GM12878 (cell line): ENCODE data around the gene RNF130. TPM values are rescaled to one million over a fixed set of nuclear protein-coding genes. Genes with fewer than 3 reads are reported as not detected.

ENCODE experiments used
- ATAC-seq: fragments of 200-7000 bp; cut with Tn5 transposase; 3 replicates; pipeline ENCODE4 v1.9.1; 2020; ENCODE audit warnings: mild to moderate bottlenecking, moderate library complexity
- BruUV-seq: library from RNA; stranded (reverse); fragments of 400-500 nt; replicated peaks from 2 replicates; lab custom pipeline; 2021; lab: Mats Ljungman, UMichigan
- CTCF ChIA-PET: fragments of 300-600 bp; sonication (Branson Sonifier 250); formaldehyde crosslinking; extraction: SDS; loops from one replicate; lab custom pipeline; 2021; ENCODE audit warnings: inconsistent platforms; lab: Yijun Ruan, JAX
- POLR2A ChIA-PET: fragments of 350-600 bp; formaldehyde crosslinking; extraction: SDS; loops from one replicate; lab custom pipeline; 2021; ENCODE audit warnings: inconsistent platforms; lab: Charles Lee
- RAD21 ChIA-PET: fragments of 300-600 bp; sonication (Branson Sonifier 250); formaldehyde crosslinking; loops from one replicate; lab custom pipeline; 2023; ENCODE audit warnings: antibody characterized with exemption; ENCODE audit not compliant: unreplicated experiment; lab: Charles Lee
- SMC1A ChIA-PET: fragments of 300-600 bp; sonication (Branson Sonifier 250); formaldehyde crosslinking; loops from one replicate; lab custom pipeline; 2023; ENCODE audit not compliant: unreplicated experiment, uncharacterized antibody; lab: Charles Lee
- DNase-seq: peaks from one replicate; pipeline ENCODE4 v3.0.0-alpha.2; 2011; ENCODE audit warnings: low read depth, low spot score
- FAIRE-seq: peaks from 3 replicates; lab custom pipeline; 2011; peaks lifted over from hg19 to GRCh38; lab: Jason Lieb, UNC
- H2AFZ ChIP-seq: 2 replicates; pipeline ENCODE4 v1.6.0; 2011; ENCODE audit warnings: low read depth, low read length, control low read depth; ENCODE audit not compliant: control insufficient read depth
- H3K27ac ChIP-seq: 2 replicates; pipeline ENCODE4 v1.5.1; 2011; ENCODE audit warnings: control low read depth; ENCODE audit not compliant: control insufficient read depth, insufficient read depth
- H3K27me3 ChIP-seq, 2 experiments: replicated peaks in 1 of 2; 2 replicates each; pipeline versions ENCODE4 v1.6.0 to v1.6.1; 2011; ENCODE audit warnings: low read length in 1 of 2; ENCODE audit not compliant: control insufficient read depth in 2 of 2, insufficient read depth in 2 of 2
- H3K36me3 ChIP-seq, 2 experiments: 2 replicates each; pipeline ENCODE4 v1.5.1; 2011; ENCODE audit warnings: low read length in 1 of 2; ENCODE audit not compliant: control insufficient read depth in 2 of 2, insufficient read depth in 2 of 2
- H3K4me1 ChIP-seq: 2 replicates; pipeline ENCODE4 v1.6.1; 2011; ENCODE audit warnings: mild to moderate bottlenecking, low read length, moderate library complexity, mixed read lengths; ENCODE audit not compliant: control insufficient read depth, insufficient read depth
- H3K4me2 ChIP-seq: 2 replicates; pipeline ENCODE4 v1.6.0; 2011; ENCODE audit warnings: control low read depth; ENCODE audit not compliant: control insufficient read depth, insufficient read depth
- H3K4me3 ChIP-seq: fragments of 200-600 bp; sonication (generic); 2 replicates; pipeline ENCODE4 v1.5.1; 2016
- H3K79me2 ChIP-seq: 2 replicates; pipeline ENCODE4 v1.6.0; 2011; ENCODE audit warnings: low read length; ENCODE audit not compliant: control insufficient read depth, insufficient read depth
- H3K9ac ChIP-seq: 2 replicates; pipeline ENCODE4 v1.8.0; 2011; ENCODE audit warnings: low read length, control low read depth, mixed read lengths; ENCODE audit not compliant: control insufficient read depth, insufficient read depth
- H3K9me3 ChIP-seq: replicated peaks from 3 replicates; pipeline ENCODE4 v1.5.1; 2011; ENCODE audit warnings: mild to moderate bottlenecking, low read length; ENCODE audit not compliant: control insufficient read depth, insufficient read depth
- H4K20me1 ChIP-seq: 2 replicates; pipeline ENCODE4 v1.6.0; 2011; ENCODE audit not compliant: control insufficient read depth, insufficient read depth
- CHD1 ChIP-seq: IDR thresholded peaks from 2 replicates; pipeline ENCODE4 v1.6.1; 2012; ENCODE audit warnings: low read depth, low read length, improper control_type of control experiment
- GABPA ChIP-seq: IDR thresholded peaks from 2 replicates; pipeline ENCODE4 v1.6.1; 2014; ENCODE audit warnings: antibody characterized with exemption, low read depth, mild to moderate bottlenecking, inconsistent platforms
- LARP7 ChIP-seq: fragments of 450-650 bp; IDR thresholded peaks from 2 replicates; pipeline ENCODE4 v1.6.1; 2017; ENCODE audit warnings: mild to moderate bottlenecking
- MEF2B ChIP-seq: fragments of 450-650 bp; IDR thresholded peaks from 2 replicates; pipeline ENCODE4 v1.6.1; 2018; ENCODE audit warnings: mild to moderate bottlenecking, moderate library complexity; ENCODE audit not compliant: partially characterized antibody, poor library complexity, severe bottlenecking
- MLLT1 ChIP-seq: fragments of 450-650 bp; IDR thresholded peaks from 2 replicates; pipeline ENCODE4 v1.6.1; 2016; ENCODE audit warnings: mild to moderate bottlenecking
- MYC ChIP-seq: IDR thresholded peaks from 2 replicates; pipeline ENCODE4 v1.6.1; 2011; ENCODE audit warnings: mild to moderate bottlenecking, low read length, moderate library complexity, inconsistent platforms; ENCODE audit not compliant: insufficient read depth, insufficient replicate concordance, insufficient read length, severe bottlenecking
- NFIC ChIP-seq: IDR thresholded peaks from 2 replicates; pipeline ENCODE4 v1.6.1; 2012; ENCODE audit warnings: low read depth, mild to moderate bottlenecking, inconsistent platforms, low read length, moderate library complexity
- NFYA ChIP-seq: IDR thresholded peaks from 2 replicates; pipeline ENCODE4 v1.6.1; 2011; ENCODE audit warnings: low read depth, mild to moderate bottlenecking, low read length, improper control_type of control experiment, borderline replicate concordance
- SMAD5 ChIP-seq: IDR thresholded peaks from 2 replicates; pipeline ENCODE4 v1.6.1; 2016; ENCODE audit warnings: antibody characterized with exemption, low read depth
- SP1 ChIP-seq: IDR thresholded peaks from one replicate; pipeline ENCODE4 v1.6.1; 2011; ENCODE audit warnings: low read depth, low read length
- SRF ChIP-seq, 2 experiments: IDR thresholded peaks; 2 replicates each; pipeline ENCODE4 v1.6.1; 2011; ENCODE audit warnings: low read depth in 2 of 2, low read length in 2 of 2, mild to moderate bottlenecking in 1 of 2, moderate library complexity in 1 of 2
- STAT1 ChIP-seq: fragments of 450-650 bp; conservative IDR thresholded peaks from 2 replicates; pipeline ENCODE4 v1.6.1; 2014; ENCODE audit warnings: antibody characterized with exemption, mild to moderate bottlenecking
- STAT3 ChIP-seq: IDR thresholded peaks from 2 replicates; pipeline ENCODE4 v1.6.1; 2011; ENCODE audit warnings: low read depth, low read length, improper control_type of control experiment
- SUPT20H ChIP-seq: IDR thresholded peaks from 2 replicates; pipeline ENCODE4 v1.6.1; 2011; ENCODE audit warnings: low read depth, mild to moderate bottlenecking, low read length, moderate library complexity, borderline replicate concordance; ENCODE audit not compliant: control insufficient read depth
- TAF1 ChIP-seq: IDR thresholded peaks from 2 replicates; pipeline ENCODE4 v1.6.1; 2011; ENCODE audit warnings: mild to moderate bottlenecking, low read depth, low read length, borderline replicate concordance
- TCF7 ChIP-seq: IDR thresholded peaks from 2 replicates; pipeline ENCODE4 v1.6.1; 2014; ENCODE audit warnings: antibody characterized with exemption, borderline replicate concordance
- ZNF687 ChIP-seq: fragments of 450-650 bp; IDR thresholded peaks from 2 replicates; pipeline ENCODE4 v1.6.1; 2017; ENCODE audit warnings: mild to moderate bottlenecking, moderate library complexity
- ZSCAN29 ChIP-seq: fragments of 450-650 bp; IDR thresholded peaks from 2 replicates; pipeline ENCODE4 v1.6.1; 2017; ENCODE audit warnings: mild to moderate bottlenecking, moderate library complexity
- ZZZ3 ChIP-seq: IDR thresholded peaks from 2 replicates; pipeline ENCODE4 v1.6.1; 2011; ENCODE audit warnings: low read depth; ENCODE audit not compliant: control insufficient read depth, insufficient read length
- WGBS: methylation state at CpG from one replicate; pipeline ENCODE4 v1.1.6; 2016; ENCODE audit warnings: low lambda C conversion rate; ENCODE audit not compliant: insufficient replicate concordance, insufficient coverage; ENCODE audit errors: missing lambda C conversion rate; 5-methylcytosine and 5-hydroxymethylcytosine counted together
- in situ Hi-C: fragments of 300-500 bp; cut with MboI; formaldehyde crosslinking; loops from 9 replicates; pipeline ENCODE4 v1.14.3; 2018; ENCODE audit warnings: mixed read lengths
- intact Hi-C: fragments of 100-400 bp; cut with micrococcal nuclease; formaldehyde crosslinking; loops from one replicate; pipeline ENCODE4 v1.14.2; 2022; ENCODE audit not compliant: unreplicated experiment
- polyA plus RNA-seq, 11 experiments: library from polyadenylated mRNA; depleted of rRNA in 4 of 11; unstranded in 6 of 11; stranded (reverse) in 5 of 11; fragments of >200 nt; fragmentation: Nextera tagmentation in 4 of 11; fragmentation: Illumina TruSeq in 1 of 11; extraction: Ambion mirVana in 4 of 11; extraction: Trizol in 1 of 11; gene quantifications; 1 replicate in 1 of 11; 2 replicates in 10 of 11; pipeline versions ENCODE4 v1.2.1 to v1.2.3, GENCODE V29; 2011 to 2016; ENCODE audit warnings: inconsistent platforms in 2 of 11, missing spikeins in 2 of 11, low read depth in 1 of 11
- total RNA-seq, 4 experiments: library from RNA; depleted of rRNA in 3 of 4; stranded (reverse); fragments of >200 nt in 3 of 4; fragmentation: Illumina TruSeq in 1 of 4; extraction: Trizol in 1 of 4; gene quantifications; 2 replicates each; pipeline versions ENCODE4 v1.2.1 to v1.2.3, GENCODE V29; 2013 to 2021

RNF130 gene
- total and polyA plus RNA-seq, 10 of the 15 experiments (the other 5 are each of a cell fraction or from before 2014, with no cell fraction given): 0.04 to 0.36 (median 0.11) TPM; not detected in 1

- TF ChIP-seq NFYA: no peak
- TF ChIP-seq GABPA: no peak
- no peak for TF ChIP-seq MYC
- TF ChIP-seq SP1: no peak
- TF ChIP-seq CHD1: no peak
- no peak for TF ChIP-seq STAT3
- no peak for TF ChIP-seq SUPT20H
- no peak for TF ChIP-seq MEF2B
- no peak for TF ChIP-seq NFIC
- TF ChIP-seq STAT1: no peak
- TF ChIP-seq LARP7: no peak
- no peak for TF ChIP-seq SMAD5
- no peak for TF ChIP-seq ZSCAN29
- TF ChIP-seq ZZZ3: no peak
Observed at GRCh38 chr5:180115326-180116076, 43.9 kb upstream of the RNF130 start (continued).

- WGBS: 51% methylated on average over 17 of the region's 23 CpGs
- no peak overlapping the region for H3K27ac ChIP-seq
- no peak overlapping the region for H3K9ac ChIP-seq
- ChIA-PET CTCF (no interaction called here), SMC1A (no interaction called here), POLR2A (no interaction called here), RAD21 (no interaction called here)
- no peaks in the 10 kb centered on the region for H3K27me3 ChIP-seq
- in situ Hi-C loops: no loop called here
- no peaks in the 10 kb centered on the region for H3K9me3 ChIP-seq
- H3K79me2 ChIP-seq: no peaks in the 10 kb centered on the region
- no TSS peak for BruUV-seq
- H2AFZ ChIP-seq: no peak overlapping the region
- H4K20me1 ChIP-seq: no peaks in the 10 kb centered on the region
- no peaks in the 10 kb centered on the region for H3K36me3 ChIP-seq
- H3K4me2 ChIP-seq: no peak overlapping the region
- no peaks in the 10 kb centered on the region for H3K4me1 ChIP-seq
- ATAC-seq (no peak), DNase-seq (no peak), FAIRE-seq (no peak)
- intact Hi-C loops: no loop called here
- no peak overlapping the region for H3K4me3 ChIP-seq
- TF ChIP-seq SRF (IDR thresholded peaks at IDR 0.05; ENCODE audit: low read depth in 2 of 2, low read length in 2 of 2) (no peak), MLLT1 (no peak), TCF7 (no peak), TAF1 (no peak), ZNF687 (no peak)
Observed at GRCh38 chr5:180114304-180115003, 42.9 kb upstream of the RNF130 start.
